ENCODE data around the gene ZNF407. TPM values are rescaled to one million over a fixed set of nuclear protein-coding genes. Genes with fewer than 3 reads are reported as not detected.

Gene ZNF407
- total RNA-seq, 2 experiments from 2014 or later = 23.2 to 24.7 TPM

DNA sequence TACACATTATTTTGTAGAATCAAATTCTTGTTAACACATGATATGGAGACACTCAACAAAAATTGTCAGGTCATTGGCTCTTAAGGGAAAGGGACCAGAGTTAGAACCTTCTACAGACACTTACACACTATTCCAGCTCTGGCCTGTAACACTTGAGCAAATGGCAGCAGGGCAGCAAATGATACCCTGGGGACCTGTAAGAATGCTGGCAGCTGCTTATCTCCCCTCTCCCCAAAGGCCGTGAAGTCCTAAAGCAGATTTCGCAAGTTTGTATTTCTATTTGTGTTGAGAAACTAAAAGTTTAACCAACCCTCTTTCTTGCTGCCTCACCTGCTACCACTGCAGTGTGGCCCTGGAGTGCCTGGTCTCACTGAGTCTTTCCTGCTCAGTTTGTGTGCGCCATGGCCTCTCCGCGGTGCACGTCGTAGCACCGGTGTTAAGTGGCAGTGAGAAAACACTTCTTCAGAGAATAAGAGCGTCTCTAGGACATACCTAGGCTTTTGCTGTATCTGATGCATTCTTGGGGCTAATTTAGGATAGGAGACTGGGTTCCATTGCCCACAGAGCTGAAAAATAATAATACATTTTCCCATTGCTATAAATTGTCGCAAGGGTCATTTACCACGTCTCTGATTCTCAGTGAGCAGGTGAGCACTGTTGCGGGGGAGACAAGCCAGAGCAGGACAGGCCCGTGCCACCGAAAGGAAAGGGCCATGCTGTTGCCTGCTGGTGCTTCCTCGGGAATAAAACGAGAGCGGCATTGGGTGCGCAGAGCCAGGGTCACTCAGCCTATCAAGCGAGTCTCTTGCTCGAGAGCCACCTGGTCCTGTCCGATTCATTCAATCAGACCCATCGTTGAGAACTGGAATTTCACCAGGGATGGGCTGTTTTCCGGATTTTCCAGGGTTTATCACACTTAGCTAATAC lies 406.4 kb downstream of the ZNF407 start:
- intact Hi-C loops (cut with DNase I, micrococcal nuclease) = no loop called here
- H3K36me3 ChIP-seq (ENCODE audit: insufficient read depth, low read length) = no peaks in the 10 kb centered on the region
- CTCF ChIA-PET = no interaction called here
- no peaks in the 10 kb centered on the region for H3K27me3 ChIP-seq (ENCODE audit: control insufficient read depth in 1 of 2, insufficient read depth in 2 of 2, low read length in 2 of 2)
- H3K27me3 Mint-ChIP-seq = no peaks in the 10 kb centered on the region
- H3K9me3 Mint-ChIP-seq = no peaks in the 10 kb centered on the region
- POLR2A ChIA-PET = no interaction called here
- no peaks in the 10 kb centered on the region for H3K9me3 ChIP-seq (ENCODE audit: control insufficient read depth in 1 of 2, insufficient read depth in 1 of 2, low read length in 2 of 2)
- TF ChIP-seq, protein P1, sequence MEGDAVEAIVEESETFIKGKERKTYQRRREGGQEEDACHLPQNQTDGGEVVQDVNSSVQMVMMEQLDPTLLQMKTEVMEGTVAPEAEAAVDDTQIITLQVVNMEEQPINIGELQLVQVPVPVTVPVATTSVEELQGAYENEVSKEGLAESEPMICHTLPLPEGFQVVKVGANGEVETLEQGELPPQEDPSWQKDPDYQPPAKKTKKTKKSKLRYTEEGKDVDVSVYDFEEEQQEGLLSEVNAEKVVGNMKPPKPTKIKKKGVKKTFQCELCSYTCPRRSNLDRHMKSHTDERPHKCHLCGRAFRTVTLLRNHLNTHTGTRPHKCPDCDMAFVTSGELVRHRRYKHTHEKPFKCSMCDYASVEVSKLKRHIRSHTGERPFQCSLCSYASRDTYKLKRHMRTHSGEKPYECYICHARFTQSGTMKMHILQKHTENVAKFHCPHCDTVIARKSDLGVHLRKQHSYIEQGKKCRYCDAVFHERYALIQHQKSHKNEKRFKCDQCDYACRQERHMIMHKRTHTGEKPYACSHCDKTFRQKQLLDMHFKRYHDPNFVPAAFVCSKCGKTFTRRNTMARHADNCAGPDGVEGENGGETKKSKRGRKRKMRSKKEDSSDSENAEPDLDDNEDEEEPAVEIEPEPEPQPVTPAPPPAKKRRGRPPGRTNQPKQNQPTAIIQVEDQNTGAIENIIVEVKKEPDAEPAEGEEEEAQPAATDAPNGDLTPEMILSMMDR (IDR thresholded peaks at IDR 0.05) = no peak
- no peak overlapping the region for H3K27ac Mint-ChIP-seq
- H3K36me3 Mint-ChIP-seq (ENCODE audit: low read depth) = peaks cover 25% of the 10 kb centered on the region
- no peak overlapping the region for H3K27ac ChIP-seq (ENCODE audit: low read depth in 1 of 2, low read length in 2 of 2)
- no peak overlapping the region for H3K4me3 ChIP-seq (ENCODE audit: low read length)
- no peak for DNase-seq
- H3K4me3 Mint-ChIP-seq = no peak overlapping the region
- H3K4me1 Mint-ChIP-seq (ENCODE audit: low read depth) = no peaks in the 10 kb centered on the region
- no peaks in the 10 kb centered on the region for H3K4me1 ChIP-seq (ENCODE audit: insufficient read depth, low read length)
- no peak for ATAC-seq (ENCODE audit: poor library complexity)

DNA sequence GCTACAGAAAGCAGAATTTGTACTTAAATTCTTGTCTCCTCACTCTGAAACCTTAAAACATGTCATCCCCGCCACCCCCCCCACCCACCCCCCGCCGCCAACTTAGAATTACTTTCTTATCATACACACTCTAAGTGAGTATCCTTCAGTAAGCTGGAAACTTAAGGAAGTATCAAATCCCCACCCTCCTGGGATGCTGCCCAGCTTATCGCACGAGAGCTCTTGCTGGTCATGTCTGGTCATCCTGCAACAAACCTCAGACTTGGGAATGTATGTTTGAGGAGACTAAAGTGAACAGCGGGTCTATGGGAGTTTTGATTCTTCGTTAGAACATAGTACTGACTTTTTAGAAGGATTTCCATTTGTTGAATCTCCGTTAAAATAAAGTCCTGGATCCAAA lies 408.0 kb downstream of the ZNF407 start:
- ChIA-PET CTCF (interaction anchor here (1.1 to 1.4 kb wide), 2 partner anchors 15 to 16 kb away, joined by 3 to 4 read pairs; no protein-coding TSS in a partner anchor), POLR2A (no interaction called here)
- DNase-seq (no peak), ATAC-seq (ENCODE audit: poor library complexity) (no peak)
- TF ChIP-seq, protein P1 (IDR thresholded peaks at IDR 0.05) = no peak
- Mint-ChIP-seq H3K27ac (no peak overlapping the region), H3K9me3 (no peaks in the 10 kb centered on the region), H3K27me3 (no peaks in the 10 kb centered on the region), H3K4me1 (ENCODE audit: low read depth) (no peaks in the 10 kb centered on the region), H3K36me3 (ENCODE audit: low read depth) (peaks cover 25% of the 10 kb centered on the region), H3K4me3 (no peak overlapping the region)
- intact Hi-C loops (cut with DNase I, micrococcal nuclease) = no loop called here
- H3K27me3 ChIP-seq (ENCODE audit: control insufficient read depth in 1 of 2, insufficient read depth in 2 of 2, low read length in 2 of 2) = no peaks in the 10 kb centered on the region
- H3K36me3 ChIP-seq (ENCODE audit: insufficient read depth, low read length) = no peaks in the 10 kb centered on the region
- H3K4me1 ChIP-seq (ENCODE audit: insufficient read depth, low read length) = no peaks in the 10 kb centered on the region
- no peak overlapping the region for H3K27ac ChIP-seq (ENCODE audit: low read depth in 1 of 2, low read length in 2 of 2)
- H3K9me3 ChIP-seq (ENCODE audit: control insufficient read depth in 1 of 2, insufficient read depth in 1 of 2, low read length in 2 of 2) = no peaks in the 10 kb centered on the region
- H3K4me3 ChIP-seq (ENCODE audit: low read length) = no peak overlapping the region

GRCh38 chr18:75008186-75008585 lies 410.5 kb downstream of the ZNF407 start:
- no peaks in the 10 kb centered on the region for H3K36me3 ChIP-seq (ENCODE audit: insufficient read depth, low read length)
- no peak overlapping the region for H3K27ac ChIP-seq (ENCODE audit: low read depth in 1 of 2, low read length in 2 of 2)
- Mint-ChIP-seq H3K27ac (no peak overlapping the region), H3K36me3 (ENCODE audit: low read depth) (peaks cover 25% of the 10 kb centered on the region), H3K27me3 (no peaks in the 10 kb centered on the region), H3K4me3 (no peak overlapping the region), H3K4me1 (ENCODE audit: low read depth) (no peaks in the 10 kb centered on the region), H3K9me3 (no peaks in the 10 kb centered on the region)
- H3K27me3 ChIP-seq (ENCODE audit: control insufficient read depth in 1 of 2, insufficient read depth in 2 of 2, low read length in 2 of 2) = no peaks in the 10 kb centered on the region
- no peak overlapping the region for H3K4me3 ChIP-seq (ENCODE audit: low read length)
- no peaks in the 10 kb centered on the region for H3K9me3 ChIP-seq (ENCODE audit: control insufficient read depth in 1 of 2, insufficient read depth in 1 of 2, low read length in 2 of 2)
- TF ChIP-seq, protein P1 (IDR thresholded peaks at IDR 0.05) = no peak
- no peaks in the 10 kb centered on the region for H3K4me1 ChIP-seq (ENCODE audit: insufficient read depth, low read length)
- DNase-seq (no peak), ATAC-seq (ENCODE audit: poor library complexity) (no peak)
- intact Hi-C loops (cut with DNase I, micrococcal nuclease) = no loop called here
- ChIA-PET POLR2A (no interaction called here), CTCF (no interaction called here)
